Measurements from ENCODE around the gene VWA2. TPM values are rescaled to one million over a fixed set of nuclear protein-coding genes. Genes with fewer than 3 reads are reported as not detected.

The VWA2 gene
- total and polyA plus RNA-seq, 2 of the 4 experiments (the other 2 are of a cell fraction), result not detected

GRCh38 chr10:114340816-114341215 is 101.8 kb downstream of the VWA2 start:
- no peak overlapping the region for H3K4ac ChIP-seq (ENCODE audit: low read depth, low read length)
- no peak overlapping the region for H2AK5ac ChIP-seq (ENCODE audit: low read depth, low read length)
- H2BK15ac ChIP-seq (ENCODE audit: low read depth, low read length), result no peak overlapping the region
- no peak for DNase-seq
- peaks cover 21% of the 10 kb centered on the region for H3K27me3 ChIP-seq (ENCODE audit: control insufficient read depth, insufficient read depth, low read length)
- no peak overlapping the region for H3K18ac ChIP-seq (ENCODE audit: low read depth, low read length)
- CTCF ChIA-PET, result no interaction called here
- no peak overlapping the region for H3K23ac ChIP-seq (ENCODE audit: low read depth, low read length)
- H4K8ac ChIP-seq (ENCODE audit: low read depth in 2 of 2, low read length in 2 of 2), result no peak overlapping the region
- H4K20me1 ChIP-seq (ENCODE audit: insufficient read depth, low read length), result no peaks in the 10 kb centered on the region
- no peak overlapping the region for H3K4me2 ChIP-seq (ENCODE audit: low read depth, low read length)
- in situ Hi-C loops (cut with MboI; ENCODE audit: low sequenced_read_pairs), result no loop called here
- no peak overlapping the region for H2AFZ ChIP-seq (replicated peaks; ENCODE audit: low read length, poor library complexity)
- no peak overlapping the region for H3K4me3 ChIP-seq (ENCODE audit: insufficient read depth, low read depth, low read length)
- no peak overlapping the region for H3K27ac ChIP-seq (ENCODE audit: insufficient read depth, low read length)
- no peak overlapping the region for H2AK9ac ChIP-seq (replicated peaks; ENCODE audit: low read depth, low read length, poor library complexity)
- H3K9me1 ChIP-seq (ENCODE audit: insufficient read depth, low read length), result no peaks in the 10 kb centered on the region
- no peak overlapping the region for H4K5ac ChIP-seq (ENCODE audit: low read depth, low read length)
- no peak overlapping the region for H3K9ac ChIP-seq (ENCODE audit: low read depth, low read length)
- WGBS, 2 experiments (ENCODE audit: extremely low coverage in 2 of 2, insufficient read length in 1 of 2), result no CpG with 5 or more reads among the region's 8 CpGs
- no peaks in the 10 kb centered on the region for H3K79me1 ChIP-seq (ENCODE audit: low read depth in 1 of 2, low read length in 2 of 2)
- POLR2A ChIA-PET (ENCODE audit: unreplicated experiment), result no interaction called here
- H3K4me1 ChIP-seq (ENCODE audit: control insufficient read depth, insufficient read depth, low read length), result no peaks in the 10 kb centered on the region; the same call in 1 of the 2 replicates
- H2BK5ac ChIP-seq (ENCODE audit: low read depth, low read length, poor library complexity, severe bottlenecking), result no peak overlapping the region
- H3K56ac ChIP-seq (ENCODE audit: extremely low read depth, insufficient read depth, low read length), result no peak overlapping the region
- no peak overlapping the region for H4K91ac ChIP-seq (ENCODE audit: insufficient read depth, low read depth, low read length)
- no peak overlapping the region for H2BK20ac ChIP-seq (ENCODE audit: low read depth, low read length)
- TF ChIP-seq USF2 (IDR thresholded peaks at IDR 0.05; ENCODE audit: low read depth, low read length) (no peak), CHD1 (IDR thresholded peaks at IDR 0.05; ENCODE audit: low read depth, low read length) (no peak), CEBPB (IDR thresholded peaks at IDR 0.05; ENCODE audit: low read depth, low read length) (no peak), CTCF (conservative IDR thresholded peaks at IDR 0.05; ENCODE audit: low read depth, low read length) (no peak), MAZ (IDR thresholded peaks at IDR 0.05; ENCODE audit: borderline replicate concordance, low read depth, low read length) (no peak), SMC3 (IDR thresholded peaks at IDR 0.05; ENCODE audit: low read depth, low read length) (no peak), POLR2A (IDR thresholded peaks at IDR 0.05; ENCODE audit: low read depth, low read length) (no peak), MXI1 (IDR thresholded peaks at IDR 0.05; ENCODE audit: borderline replicate concordance, low read depth, low read length) (no peak), MAFK (IDR thresholded peaks at IDR 0.05; ENCODE audit: low read depth, low read length) (no peak), NFE2L2 (IDR thresholded peaks at IDR 0.05; ENCODE audit: low read depth, low read length) (no peak), BHLHE40 (IDR thresholded peaks at IDR 0.05; ENCODE audit: low read depth, low read length) (no peak), RFX5 (IDR thresholded peaks at IDR 0.05; ENCODE audit: low read depth, low read length) (no peak), RAD21 (IDR thresholded peaks at IDR 0.05; ENCODE audit: low read length) (no peak), FOS (IDR thresholded peaks at IDR 0.05; ENCODE audit: low read depth, low read length) (no peak), RCOR1 (IDR thresholded peaks at IDR 0.05; ENCODE audit: insufficient replicate concordance, low read length) (no peak), ELK1 (IDR thresholded peaks at IDR 0.05; ENCODE audit: borderline replicate concordance, low read depth, low read length) (no peak)
- no peak for ATAC-seq (ENCODE audit: low read depth)
- no peak overlapping the region for H2BK120ac ChIP-seq (ENCODE audit: low read depth, low read length)
- H3K14ac ChIP-seq (replicated peaks; ENCODE audit: low read depth, low read length), result no peak overlapping the region
- intact Hi-C loops (cut with micrococcal nuclease), result no loop called here
- H3K9me3 ChIP-seq (ENCODE audit: control insufficient read depth, insufficient read depth, low read length), result no peaks in the 10 kb centered on the region
- no peaks in the 10 kb centered on the region for H3K36me3 ChIP-seq (ENCODE audit: control insufficient read depth, insufficient read depth, low read length)
- no TSS peak for BruUV-seq (replicated peaks)
- dilution Hi-C loops (cut with HindIII; ENCODE audit: low sequenced_read_pairs, unreplicated experiment), result no loop called here
